Measurements from ENCODE around the gene TRIM39. TPM values are rescaled to one million over a fixed set of nuclear protein-coding genes. Genes with fewer than 3 reads are reported as not detected.

The TRIM39 gene
- total and polyA plus RNA-seq, 2 of the 13 experiments (the other 11 are each of a cell fraction or from before 2014, with no cell fraction given), result 7.7 to 14.6 TPM

- CTCF ChIA-PET (ENCODE audit: low intra/inter-chr PET ratio, low total read pairs), result no interaction called here
- no TSS peak for BruUV-seq (replicated peaks)
- TF ChIP-seq ZKSCAN8 (CRISPR knock-in tag; IDR thresholded peaks at IDR 0.05; ENCODE audit: borderline replicate concordance) (no peak), DBP (CRISPR knock-in tag; IDR thresholded peaks at IDR 0.05; ENCODE audit: not compliant biosample characterization) (no peak), SRSF9 (IDR thresholded peaks at IDR 0.05; ENCODE audit: borderline replicate concordance, insufficient read depth, low read depth, low read length, poor library complexity, severe bottlenecking) (no peak), ESRRA (CRISPR knock-in tag; IDR thresholded peaks at IDR 0.05; ENCODE audit: low read depth) (no peak), ETS1 (CRISPR knock-in tag; IDR thresholded peaks at IDR 0.05) (no peak), HBP1 (CRISPR knock-in tag; IDR thresholded peaks at IDR 0.05; ENCODE audit: low read depth) (no peak), ZFP91 (CRISPR knock-in tag; IDR thresholded peaks at IDR 0.05; ENCODE audit: borderline replicate concordance) (no peak), ISX (CRISPR knock-in tag; conservative IDR thresholded peaks at IDR 0.05) (no peak), MTA1 (CRISPR knock-in tag; IDR thresholded peaks at IDR 0.05; ENCODE audit: borderline replicate concordance) (no peak), ZNF710 (CRISPR knock-in tag; IDR thresholded peaks at IDR 0.05; ENCODE audit: borderline replicate concordance) (no peak), SRSF4 (IDR thresholded peaks at IDR 0.05; ENCODE audit: low read depth, low read length, poor library complexity, severe bottlenecking) (no peak), PTBP1 (IDR thresholded peaks at IDR 0.05; ENCODE audit: low read depth, low read length, poor library complexity, severe bottlenecking) (no peak), TCF7 (IDR thresholded peaks at IDR 0.05; ENCODE audit: low read depth) (no peak), RARA (CRISPR knock-in tag; IDR thresholded peaks at IDR 0.05) (no peak), MAX (IDR thresholded peaks at IDR 0.05) (no peak), ZFP37 (CRISPR knock-in tag; IDR thresholded peaks at IDR 0.05; ENCODE audit: borderline replicate concordance) (no peak)
These were observed 7.5 kb downstream of the TRIM39 start for GRCh38 chr6:30334075-30334783.

More at GRCh38 chr6:30334075-30334783, 7.5 kb downstream of the TRIM39 start:
- Histone ChIP-seq H3K9ac (ENCODE audit: insufficient read depth, low read depth, low read length) (no peak overlapping the region), H3K4me2 (ENCODE audit: low read depth, low read length) (no peak overlapping the region), H3K79me2 (ENCODE audit: insufficient read depth, low read length) (no peaks in the 10 kb centered on the region), H3K4me3 (replicated peaks in 1 of 3; ENCODE audit: insufficient read depth in 1 of 3, low read depth in 2 of 3, low read length in 3 of 3) (no peak overlapping the region), H3K4me1 (ENCODE audit: insufficient read depth, low read length) (no peaks in the 10 kb centered on the region), H2AFZ (ENCODE audit: low read length) (no peak overlapping the region), H4K20me1 (ENCODE audit: insufficient read depth, low read length) (no peaks in the 10 kb centered on the region), H3K27ac (ENCODE audit: extremely low read length, insufficient read depth, low read length) (no peak overlapping the region), H3K9me3 (ENCODE audit: low read length) (no peaks in the 10 kb centered on the region), H3K27me3 (ENCODE audit: control insufficient read depth in 1 of 2, insufficient read depth in 2 of 2, low read length in 2 of 2) (no peaks in the 10 kb centered on the region), H3K36me3 (replicated peaks in 1 of 2; ENCODE audit: control insufficient read depth in 1 of 2, insufficient read depth in 2 of 2, low read length in 2 of 2) (peaks cover 18 to 49% of the 10 kb centered on the region in 2 experiments)
- intact Hi-C loops (cut with micrococcal nuclease; ENCODE audit: unreplicated experiment), result no loop called here
- POLR2A ChIA-PET, result no interaction called here
- in situ Hi-C loops (cut with HindIII; ENCODE audit: extremely low pct_ligation_motif_present, low pct_unique_long_range_greater_than_20kb), result no loop called here
- ATAC-seq (no peak), DNase-seq (ENCODE audit: low spot score) (no peak), FAIRE-seq (no peak)
- WGBS (ENCODE audit: low lambda C conversion rate), result 93% methylated on average over 2 of the region's 2 CpGs
